Hepatocyte (in vitro differentiated cells): Measurements from ENCODE around the gene CD34. TPM values are rescaled to one million over a fixed set of nuclear protein-coding genes. Genes with fewer than 3 reads are reported as not detected.

Experiments
- DNase-seq: peaks from one replicate; pipeline ENCODE4 v3.0.0-alpha.2; 2016; ENCODE audit warnings: low spot score
- H2AFZ ChIP-seq: fragments of 200-600 bp; sonication (generic); 2 replicates; pipeline ENCODE4 v1.6.0; 2016; ENCODE audit warnings: antibody characterized with exemption, mild to moderate bottlenecking
- H3K27ac ChIP-seq: fragments of 200-600 bp; sonication (generic); 2 replicates; pipeline ENCODE4 v1.5.1; 2016; ENCODE audit warnings: mild to moderate bottlenecking
- H3K27me3 ChIP-seq: fragments of 200-600 bp; sonication (generic); 2 replicates; pipeline ENCODE4 v1.6.1; 2016
- H3K36me3 ChIP-seq: fragments of 200-600 bp; sonication (generic); replicated peaks from 2 replicates; pipeline ENCODE4 v1.5.1; 2016; ENCODE audit warnings: low read depth; ENCODE audit not compliant: insufficient read depth
- H3K4me1 ChIP-seq: fragments of 200-600 bp; sonication (generic); 2 replicates; pipeline ENCODE4 v1.5.1; 2016; ENCODE audit warnings: mild to moderate bottlenecking, moderate library complexity; ENCODE audit not compliant: insufficient read depth
- H3K4me2 ChIP-seq: fragments of 200-600 bp; sonication (generic); 2 replicates; pipeline ENCODE4 v1.6.0; 2016
- H3K4me3 ChIP-seq: fragments of 200-600 bp; sonication (generic); 2 replicates; pipeline ENCODE4 v1.5.1; 2016; ENCODE audit warnings: mild to moderate bottlenecking
- H3K79me2 ChIP-seq: fragments of 200-600 bp; sonication (generic); 2 replicates; pipeline ENCODE4 v1.6.0; 2017; ENCODE audit warnings: mild to moderate bottlenecking
- H3K9me2 ChIP-seq: fragments of 200-600 bp; sonication (generic); replicated peaks from 2 replicates; pipeline ENCODE4 v1.6.0; 2017; ENCODE audit warnings: mild to moderate bottlenecking; ENCODE audit not compliant: insufficient read depth
- H3K9me3 ChIP-seq: fragments of 200-600 bp; sonication (generic); 2 replicates; pipeline ENCODE4 v1.5.1; 2016; ENCODE audit warnings: low read depth, mild to moderate bottlenecking
- H4K20me1 ChIP-seq: fragments of 200-600 bp; sonication (generic); 2 replicates; pipeline ENCODE4 v1.6.0; 2016; ENCODE audit warnings: mild to moderate bottlenecking; ENCODE audit not compliant: insufficient read depth, poor library complexity, severe bottlenecking
- EZH2 ChIP-seq: fragments of 200-600 bp; sonication (generic); IDR thresholded peaks from 2 replicates; pipeline ENCODE4 v1.6.1; 2016; ENCODE audit warnings: antibody characterized with exemption, mild to moderate bottlenecking, borderline replicate concordance
- EZH2phosphoT487 ChIP-seq: fragments of 200-600 bp; sonication (generic); IDR thresholded peaks from one replicate; pipeline ENCODE4 v1.6.1; 2018; ENCODE audit warnings: antibody characterized with exemption, mild to moderate bottlenecking, low read depth, moderate library complexity; ENCODE audit not compliant: unreplicated experiment, severe bottlenecking
- WGBS: methylation state at CpG from one replicate; pipeline ENCODE4 v1.1.6; 2016; ENCODE audit warnings: low lambda C conversion rate; ENCODE audit errors: missing lambda C conversion rate; 5-methylcytosine and 5-hydroxymethylcytosine counted together
- polyA plus RNA-seq: library from polyadenylated mRNA; unstranded; fragments of >200 nt; fragmentation: Nextera tagmentation; extraction: Ambion mirVana; gene quantifications from 2 replicates; pipeline ENCODE4 v1.2.1, GENCODE V29; 2016
- total RNA-seq: library from RNA; depleted of rRNA; stranded (reverse); fragments of >200 nt; gene quantifications from 2 replicates; pipeline ENCODE4 v1.2.3, GENCODE V29; 2014
- TF ChIP-seq, protein P1 (sequence below): fragments of 200-600 bp; sonication (generic); IDR thresholded peaks from 2 replicates; pipeline ENCODE4 v1.5.1; 2016; ENCODE audit warnings: antibody characterized with exemption, mild to moderate bottlenecking; ENCODE audit not compliant: poor library complexity

CD34 gene
- total and polyA plus RNA-seq, 2 experiments from 2014 or later = 0.90 to 2.4 TPM

DNA sequence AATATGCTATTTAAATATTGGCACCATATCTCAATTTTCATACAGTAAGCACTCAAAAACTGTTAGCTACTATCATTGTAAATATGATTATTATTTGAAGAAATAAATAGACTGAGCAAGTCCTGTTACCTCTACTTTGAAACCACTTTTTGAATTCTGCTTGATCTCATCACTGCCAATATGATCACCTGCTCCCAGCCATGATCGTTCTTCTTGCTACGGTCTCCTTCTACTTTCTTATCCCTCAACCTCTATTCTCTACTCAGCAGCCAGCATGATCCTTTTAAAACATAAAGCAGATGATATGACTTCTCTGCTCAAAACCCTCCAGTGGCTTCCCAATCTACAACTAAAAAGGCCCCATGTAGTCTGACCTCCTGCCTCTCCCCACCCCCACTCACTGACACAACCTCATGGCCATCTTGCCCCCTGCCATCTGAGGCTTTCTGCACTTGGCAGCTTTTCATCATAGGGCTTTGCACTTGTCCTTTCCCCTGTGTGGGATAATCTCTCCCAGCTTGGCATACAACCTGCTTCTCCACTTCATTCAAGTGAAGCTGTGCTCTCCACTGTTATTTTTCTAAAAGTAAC, 27.2 kb downstream of the CD34 start:
- Histone ChIP-seq H3K36me3 (no peaks in the 10 kb centered on the region), H3K9me2 (no peaks in the 10 kb centered on the region), H3K4me1 (no peaks in the 10 kb centered on the region), H3K27ac (no peak overlapping the region), H3K4me3 (no peak overlapping the region), H3K27me3 (peaks cover 14% of the 10 kb centered on the region), H4K20me1 (no peaks in the 10 kb centered on the region), H3K4me2 (no peak overlapping the region), H3K79me2 (no peaks in the 10 kb centered on the region), H2AFZ (no peak overlapping the region), H3K9me3 (no peaks in the 10 kb centered on the region)
- DNase-seq = no peak
- 95% methylated on average over 2 of the region's 2 CpGs for WGBS
- TF ChIP-seq EZH2phosphoT487 (no peak), EZH2 (no peak)
- TF ChIP-seq, protein P1, sequence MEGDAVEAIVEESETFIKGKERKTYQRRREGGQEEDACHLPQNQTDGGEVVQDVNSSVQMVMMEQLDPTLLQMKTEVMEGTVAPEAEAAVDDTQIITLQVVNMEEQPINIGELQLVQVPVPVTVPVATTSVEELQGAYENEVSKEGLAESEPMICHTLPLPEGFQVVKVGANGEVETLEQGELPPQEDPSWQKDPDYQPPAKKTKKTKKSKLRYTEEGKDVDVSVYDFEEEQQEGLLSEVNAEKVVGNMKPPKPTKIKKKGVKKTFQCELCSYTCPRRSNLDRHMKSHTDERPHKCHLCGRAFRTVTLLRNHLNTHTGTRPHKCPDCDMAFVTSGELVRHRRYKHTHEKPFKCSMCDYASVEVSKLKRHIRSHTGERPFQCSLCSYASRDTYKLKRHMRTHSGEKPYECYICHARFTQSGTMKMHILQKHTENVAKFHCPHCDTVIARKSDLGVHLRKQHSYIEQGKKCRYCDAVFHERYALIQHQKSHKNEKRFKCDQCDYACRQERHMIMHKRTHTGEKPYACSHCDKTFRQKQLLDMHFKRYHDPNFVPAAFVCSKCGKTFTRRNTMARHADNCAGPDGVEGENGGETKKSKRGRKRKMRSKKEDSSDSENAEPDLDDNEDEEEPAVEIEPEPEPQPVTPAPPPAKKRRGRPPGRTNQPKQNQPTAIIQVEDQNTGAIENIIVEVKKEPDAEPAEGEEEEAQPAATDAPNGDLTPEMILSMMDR = no peak

- Histone ChIP-seq H3K9me3 (no peaks in the 10 kb centered on the region), H2AFZ (no peak overlapping the region), H4K20me1 (no peaks in the 10 kb centered on the region), H3K9me2 (no peaks in the 10 kb centered on the region), H3K36me3 (no peaks in the 10 kb centered on the region), H3K4me2 (no peak overlapping the region), H3K4me1 (no peaks in the 10 kb centered on the region), H3K4me3 (no peak overlapping the region), H3K79me2 (no peaks in the 10 kb centered on the region), H3K27me3 (peaks cover 14% of the 10 kb centered on the region), H3K27ac (no peak overlapping the region)
- TF ChIP-seq, protein P1 = no peak
- no peak for TF ChIP-seq EZH2
- TF ChIP-seq EZH2phosphoT487 = no peak
- no peak for DNase-seq
- WGBS = 84% methylated on average over 5 of the region's 5 CpGs
Observed at GRCh38 chr1:207883104-207883651, 27.7 kb downstream of the CD34 start.

DNA sequence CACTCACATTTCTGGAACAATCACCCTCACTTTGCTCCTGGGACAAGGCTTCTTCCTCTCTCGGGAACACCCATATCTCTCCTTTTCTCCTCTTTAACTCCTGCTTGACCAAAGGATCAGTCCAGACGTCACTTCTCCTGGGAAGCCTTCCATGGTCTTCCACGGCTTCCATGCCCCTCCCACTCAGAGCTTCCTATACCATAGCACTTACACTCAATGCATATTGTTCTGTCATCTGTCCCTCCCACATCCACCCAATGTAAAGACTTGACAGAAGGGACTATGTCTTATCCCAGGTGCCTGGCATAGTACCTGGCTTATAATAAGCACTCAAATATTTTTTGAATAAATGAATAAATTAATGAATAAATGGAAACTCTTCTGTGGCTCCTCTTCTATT, 28.2 kb downstream of the CD34 start:
- peaks cover 14% of the 10 kb centered on the region for H3K27me3 ChIP-seq
- H3K79me2 ChIP-seq = no peaks in the 10 kb centered on the region
- no peak overlapping the region for H3K27ac ChIP-seq
- DNase-seq = no peak
- WGBS = 30% methylated on average over 3 of the region's 3 CpGs
- H3K9me2 ChIP-seq = no peaks in the 10 kb centered on the region
- H4K20me1 ChIP-seq = no peaks in the 10 kb centered on the region
- H3K36me3 ChIP-seq = no peaks in the 10 kb centered on the region
- no peaks in the 10 kb centered on the region for H3K4me1 ChIP-seq
- H3K4me3 ChIP-seq = no peak overlapping the region
- no peaks in the 10 kb centered on the region for H3K9me3 ChIP-seq
- no peak overlapping the region for H2AFZ ChIP-seq
- no peak overlapping the region for H3K4me2 ChIP-seq
- TF ChIP-seq, protein P1 = no peak
- TF ChIP-seq EZH2phosphoT487 = no peak
- no peak for TF ChIP-seq EZH2
